Spleen (tissue), 7 donors: ENCODE data around the gene PSMD13.

Experiments used
- CTCF ChIP-seq, 11 experiments: fragments of 200-600 bp in 7 of 11; fragments of 450-650 bp in 4 of 11; sonication (generic) in 4 of 11; IDR thresholded peaks in 8 of 11; conservative IDR thresholded peaks in 3 of 11; 1 replicate in 7 of 11; 2 replicates in 4 of 11; pipeline versions ENCODE4 v1.4.0 to v1.8.0; 2016 to 2021; ENCODE audit warnings: antibody characterized with exemption in 11 of 11, inconsistent platforms in 4 of 11, mild to moderate bottlenecking in 1 of 11
- POLR2A ChIP-seq, 3 donors: fragments of 450-650 bp; IDR thresholded peaks; one replicate each; pipeline ENCODE4 v1.5.1; 2017; ENCODE audit warnings: antibody characterized with exemption in 3 of 3, mild to moderate bottlenecking in 1 of 3
- POLR2AphosphoS5 ChIP-seq, 3 donors: sonication (generic); formaldehyde crosslinking; IDR thresholded peaks; one replicate each; pipeline ENCODE4 v1.5.1; 2017; ENCODE audit warnings: antibody characterized with exemption in 3 of 3
- donor health status: DM: no; HTN: no; CAD: no; lungs with moderate emphysema.
- donor health status: DM: no; HTN: no; CAD: no.
- donor health status: DM: no; HTN: no; CAD: no.

GRCh38 chr11:299951-300735 lies 63.4 kb downstream of the PSMD13 start:
- TF ChIP-seq CTCF (IDR thresholded peaks at IDR 0.05 in 8 of 11, conservative IDR thresholded peaks at IDR 0.05 in 3 of 11) (peak in 1 of 11 experiments; percentile 38), POLR2A (IDR thresholded peaks at IDR 0.05) (no peak), POLR2AphosphoS5 (IDR thresholded peaks at IDR 0.05) (peak; percentile 7 to 49 (median 18))
